Hematopoietic multipotent progenitor cell treated with erythropoietin and hydrocortisone succinate and interleukin-3 and kit ligand, for 8 days (in vitro differentiated cells): ENCODE measurements around the gene EVC.
"Not testable (repeated sequence)": the region's sequence is repeated elsewhere in the genome, so short reads cannot be mapped to it uniquely, and the experiment has no call there.

Experiments used
- DNase-seq: peaks from one replicate; pipeline ENCODE4 v3.0.0-alpha.2; 2015

Gene EVC

DNA sequence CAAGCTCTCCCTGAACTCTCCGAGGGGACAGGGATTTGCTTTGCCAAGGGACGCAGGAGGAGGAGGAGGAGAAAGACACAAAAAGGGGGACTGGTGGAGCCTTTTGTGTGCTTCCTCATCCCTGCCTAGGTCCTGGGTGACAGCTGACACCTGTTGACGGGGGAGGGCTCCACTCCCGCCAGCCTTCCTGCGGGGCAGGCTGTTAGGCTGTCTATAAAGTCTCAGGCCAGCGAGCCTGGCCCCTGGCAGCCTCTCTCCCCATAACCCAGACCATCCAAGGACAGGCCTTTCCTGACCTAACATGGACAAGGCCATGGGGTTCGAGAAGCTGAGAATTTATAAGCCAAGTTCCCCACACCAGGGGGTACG, 1.8 kb upstream of the EVC start:
- DNase-seq = no peak

DNA sequence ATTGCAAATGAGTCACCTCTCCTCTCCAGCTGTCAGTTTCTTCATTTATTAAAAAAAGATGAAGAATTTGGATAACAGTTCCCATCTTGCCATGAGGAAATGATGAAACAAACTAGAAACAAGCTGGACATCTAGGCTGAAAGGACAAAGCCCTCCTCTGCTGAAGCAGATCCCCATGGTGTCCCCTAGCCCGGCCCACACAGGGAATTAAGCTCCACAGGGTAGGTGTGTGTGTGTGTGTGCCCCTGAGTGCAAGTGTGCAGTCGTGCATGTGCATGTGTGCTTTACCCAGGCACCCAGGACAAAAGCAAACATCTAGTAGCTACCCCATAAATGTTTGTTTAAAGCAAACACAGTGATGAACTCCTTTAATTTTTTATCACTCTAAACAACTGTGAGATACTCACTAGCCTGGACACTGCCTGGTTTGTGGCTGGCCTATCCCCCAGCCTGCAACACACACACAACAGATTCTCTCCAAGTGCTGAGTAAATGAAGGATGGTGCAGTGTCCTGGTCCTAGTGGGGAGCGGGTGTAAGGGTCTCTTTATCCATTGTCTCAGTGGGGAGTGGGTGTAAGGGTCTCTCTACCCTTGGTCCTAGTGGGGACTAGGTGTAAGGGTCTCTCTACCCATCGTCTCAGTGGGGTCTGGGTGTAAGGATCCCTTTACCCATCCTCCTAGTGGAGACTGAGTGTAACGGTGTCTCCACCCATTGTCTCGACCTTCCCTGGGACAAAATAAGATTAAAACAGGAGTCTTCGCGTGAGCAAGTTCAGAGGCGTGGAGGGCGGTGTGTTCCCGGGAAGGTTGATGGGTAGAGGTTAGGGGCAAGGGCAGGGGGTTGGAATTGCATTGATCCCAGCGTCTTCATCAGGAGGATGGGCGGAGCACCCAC, 688 bp upstream of the EVC start:
- DNase-seq = no peak

DNA sequence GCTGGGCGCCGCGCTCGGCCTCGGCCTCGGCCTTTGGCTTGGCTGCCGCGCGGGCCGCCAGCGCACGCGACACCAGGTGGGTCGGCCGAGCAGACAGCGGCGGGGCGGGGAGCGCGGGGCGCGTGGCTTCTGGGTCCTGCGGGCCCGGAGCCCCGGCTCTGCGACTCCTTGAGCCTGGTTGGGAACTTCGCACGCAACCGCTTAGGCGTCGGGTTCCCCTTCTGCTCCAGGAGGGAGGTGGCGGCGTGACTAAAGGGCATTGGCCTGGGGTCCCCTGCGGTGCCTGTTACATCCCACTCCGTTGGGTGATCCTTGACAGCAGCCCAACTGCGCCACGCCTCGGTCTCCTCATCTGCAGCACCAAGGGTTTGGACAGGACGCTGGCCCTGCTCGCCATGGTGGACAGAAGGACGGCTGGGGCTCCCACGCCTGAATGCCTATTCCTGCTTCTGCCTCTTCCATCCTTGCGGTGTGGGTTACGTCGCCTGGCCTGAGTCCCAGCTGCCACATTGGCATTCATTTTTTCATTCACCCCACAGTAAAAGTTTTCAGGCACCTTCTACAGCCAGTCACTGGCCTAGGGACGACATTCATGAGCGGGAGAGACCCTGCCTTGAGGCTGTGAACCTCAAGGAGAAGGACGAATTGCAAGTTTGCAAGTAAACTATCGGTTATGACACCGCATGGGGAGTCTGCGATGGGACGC, 631 bp downstream of the EVC start:
- no peak for DNase-seq

DNA sequence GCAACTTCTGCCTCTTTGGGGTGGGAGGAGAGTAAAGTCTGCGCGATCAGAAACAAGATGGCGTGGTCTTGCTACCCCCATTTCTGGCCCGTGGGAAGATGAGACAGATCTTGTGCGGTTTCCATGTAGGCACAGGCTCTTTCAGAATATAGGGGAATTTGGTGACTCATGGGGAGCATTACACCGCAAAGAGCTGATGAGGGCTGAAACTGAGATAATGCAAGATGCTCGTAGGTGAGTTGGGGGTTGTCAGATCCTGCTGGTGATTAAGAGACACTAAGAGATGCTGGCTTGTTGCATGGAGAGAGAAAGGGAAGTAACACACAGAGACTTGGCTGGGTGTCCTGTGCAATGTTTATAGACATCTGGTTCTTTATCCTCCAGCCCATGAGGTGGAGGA, 1.5 kb downstream of the EVC start:
- no peak for DNase-seq

DNA sequence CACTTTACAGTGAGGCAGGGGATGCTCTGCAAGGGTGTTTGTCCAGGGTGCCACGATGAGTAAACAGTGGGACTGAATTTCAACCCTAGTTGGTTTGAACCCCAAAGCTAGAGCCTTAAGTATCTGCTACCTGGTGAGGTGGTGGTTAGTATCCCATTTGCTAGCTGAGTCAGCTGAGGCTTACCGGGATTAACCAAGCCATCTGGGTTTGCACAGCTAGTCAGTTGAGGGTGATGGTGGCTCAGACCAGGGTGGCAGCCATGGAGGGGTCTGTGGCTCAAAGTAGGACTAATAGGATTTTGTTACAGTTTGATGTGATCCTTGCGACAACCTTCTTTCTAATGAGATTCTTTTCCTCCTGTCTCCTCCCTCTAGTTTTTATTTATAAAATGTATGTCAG, 1.9 kb downstream of the EVC start:
- DNase-seq = no peak

DNA sequence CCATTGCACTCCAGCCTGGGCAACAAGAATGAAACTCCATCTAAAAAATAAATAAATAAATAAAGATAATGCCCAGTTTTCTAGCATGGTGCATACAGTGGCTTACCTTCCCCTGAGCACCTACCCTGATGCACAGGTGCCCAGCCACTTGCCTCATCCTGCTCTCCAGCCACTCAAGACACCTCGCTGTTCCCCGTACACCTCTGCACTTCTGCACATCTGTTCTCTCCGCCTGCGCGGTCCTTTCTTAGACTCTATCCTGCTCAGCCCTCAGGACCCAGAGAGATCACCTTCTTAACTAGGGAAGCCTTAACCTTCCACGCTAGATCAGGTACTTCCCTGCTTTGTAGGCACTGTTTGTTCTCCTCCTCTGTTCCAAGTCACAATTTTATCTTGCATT, 2.9 kb downstream of the EVC start:
- DNase-seq = no peak

DNA sequence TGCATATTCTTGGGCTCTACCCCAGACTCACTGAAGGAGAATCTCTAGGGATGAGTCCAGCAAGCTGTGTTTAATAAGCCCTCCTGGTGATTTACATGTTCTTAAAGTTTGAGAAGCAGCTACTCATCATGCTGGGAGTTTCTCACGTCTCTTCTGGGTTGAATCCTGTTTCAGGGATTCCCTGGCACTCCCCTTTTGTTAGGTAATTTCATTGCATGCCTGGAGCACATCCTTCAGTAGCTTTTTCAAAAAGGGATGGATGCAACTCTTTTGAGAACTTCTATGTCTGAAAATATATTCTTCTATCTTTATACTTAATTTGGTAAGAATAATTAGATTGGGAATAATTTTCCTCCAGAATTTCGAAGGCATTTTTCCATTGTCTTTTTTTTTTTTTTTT, 4.4 kb downstream of the EVC start:
- no peak for DNase-seq

DNA sequence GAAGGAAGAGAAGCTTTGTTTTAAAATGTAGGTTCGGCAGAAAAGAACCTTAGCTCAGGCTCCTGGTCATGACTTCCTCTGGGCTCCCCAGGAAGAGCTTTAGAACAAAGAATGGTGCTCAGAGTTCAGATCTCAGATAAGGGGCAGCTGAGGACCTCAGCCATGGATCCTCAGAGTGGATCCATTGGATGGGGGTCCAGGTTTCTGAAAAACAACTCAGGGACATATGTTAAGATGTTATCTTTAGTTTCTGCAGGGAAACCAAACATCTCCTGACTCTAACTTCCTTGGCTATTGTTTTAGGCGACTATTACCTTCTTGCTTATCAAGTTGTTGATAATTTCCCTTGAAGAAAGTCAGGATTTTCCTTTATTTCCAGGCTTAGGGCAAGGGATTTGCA, 5.4 kb downstream of the EVC start:
- DNase-seq = no peak

DNA sequence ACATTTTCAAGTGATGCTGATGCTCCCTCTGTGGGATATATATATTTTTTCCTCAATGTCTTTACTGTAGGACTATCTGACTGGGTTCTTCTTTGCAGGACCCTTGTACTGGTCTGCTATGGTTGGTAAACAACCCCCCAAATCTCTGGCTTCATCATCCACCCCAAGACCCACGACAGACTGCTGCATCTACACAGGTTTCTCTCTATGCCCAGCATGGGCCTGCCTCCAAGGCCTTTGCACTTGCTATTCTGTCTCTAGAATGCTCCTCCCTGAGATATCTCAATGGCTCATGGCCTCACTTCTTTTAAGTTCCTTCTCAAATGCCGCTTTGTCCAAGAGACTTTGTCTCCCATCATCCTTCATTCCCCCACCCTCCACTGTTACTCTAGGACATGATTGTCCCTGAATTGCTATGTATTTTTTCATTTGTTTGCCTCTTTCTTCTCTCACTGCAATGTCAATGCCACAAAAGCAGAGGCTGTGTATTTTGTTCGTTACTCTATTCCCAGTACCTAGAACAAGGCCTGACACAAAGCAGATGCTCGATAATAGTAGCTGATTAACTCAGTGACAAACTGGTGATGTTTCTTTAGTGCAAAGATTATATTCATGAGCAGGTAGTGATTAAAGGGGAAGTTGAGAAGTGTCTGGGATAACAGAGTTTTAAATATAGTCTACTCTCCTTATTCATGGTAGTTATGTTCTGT, 6.6 kb downstream of the EVC start:
- no peak for DNase-seq

DNA sequence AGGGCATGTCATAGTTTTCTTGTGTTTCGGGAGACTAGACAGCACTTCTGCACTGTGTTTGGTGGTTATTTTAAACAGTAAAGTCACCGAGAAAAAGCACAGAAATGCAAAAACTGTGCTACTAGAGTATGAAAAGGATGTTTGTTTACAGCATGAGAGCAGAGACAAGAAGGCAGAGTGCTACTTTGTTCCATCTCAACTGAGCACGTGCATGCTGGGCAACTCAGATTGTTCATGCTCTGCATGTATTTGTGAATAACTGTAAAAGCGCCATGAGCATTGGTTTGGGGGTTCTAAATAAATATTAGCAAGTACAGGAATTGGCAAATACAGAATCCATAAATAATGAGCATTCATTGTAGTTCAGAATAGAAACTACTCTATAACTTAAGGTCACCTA, 7.4 kb downstream of the EVC start:
- no peak for DNase-seq

DNA sequence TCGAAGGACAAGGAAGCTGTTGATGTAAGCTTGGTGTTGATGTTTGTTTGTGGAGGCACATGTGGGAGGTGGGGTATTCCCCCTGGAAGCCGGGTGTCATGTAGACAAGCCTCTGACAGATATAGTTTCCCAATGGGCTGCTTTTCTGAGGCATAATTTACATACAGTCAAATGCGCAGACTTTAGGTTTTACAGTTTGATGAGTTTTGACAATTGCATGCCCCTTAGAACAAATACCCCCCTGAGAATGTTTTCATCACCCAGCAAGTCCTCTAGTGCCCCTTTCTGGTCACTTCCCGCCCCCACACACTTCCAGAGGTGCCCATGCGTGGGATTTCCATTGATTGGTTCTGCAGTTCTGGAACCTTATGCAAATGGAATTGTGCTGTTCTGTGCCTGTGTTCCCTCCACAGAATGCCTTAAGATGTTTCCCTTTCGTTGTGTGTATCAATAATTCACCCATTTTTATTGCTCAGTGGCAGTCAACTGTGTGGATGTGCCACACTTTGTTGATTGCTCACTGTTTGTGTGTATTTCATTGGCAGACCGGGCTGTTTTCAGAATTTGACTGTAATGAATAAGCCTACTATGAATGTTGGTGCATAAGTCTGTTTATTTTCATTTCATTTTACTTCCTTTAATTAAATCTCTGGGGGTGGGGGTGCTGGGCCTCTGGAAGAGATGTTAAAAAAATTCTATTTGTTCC, 8.5 kb downstream of the EVC start:
- no peak for DNase-seq

DNA sequence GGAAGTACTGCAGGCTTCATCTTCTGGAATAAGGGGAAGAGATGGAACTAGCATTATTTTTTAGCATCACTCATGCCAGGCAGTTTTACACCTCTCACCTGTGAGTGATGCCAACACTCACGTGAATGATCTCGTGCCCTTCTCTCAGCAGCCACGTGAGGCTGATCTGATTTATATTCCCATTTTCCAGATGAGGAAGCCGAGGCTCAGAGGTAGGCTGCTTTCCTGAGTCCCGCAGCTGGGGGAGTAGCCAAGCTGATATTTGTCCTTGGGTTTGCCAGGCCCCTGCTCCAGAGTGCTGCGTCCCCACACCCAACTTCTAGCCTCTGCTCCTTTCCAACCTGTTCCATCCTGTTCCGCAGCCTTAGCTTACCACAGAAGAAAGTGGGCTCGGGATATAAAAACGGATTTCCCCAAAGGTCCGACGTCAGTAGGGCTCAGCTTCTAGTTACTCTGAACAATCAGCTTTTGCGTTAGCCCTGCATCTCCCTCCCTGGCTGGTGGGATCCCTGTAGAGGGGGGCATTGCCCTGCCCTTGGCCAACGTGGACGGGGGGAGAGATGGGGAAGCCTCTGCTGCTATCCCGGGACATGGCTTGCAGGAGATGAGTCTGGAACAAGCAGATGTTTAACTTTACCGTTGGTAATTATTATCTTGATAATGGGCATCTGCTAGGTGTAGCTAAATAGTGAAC, 9.3 kb downstream of the EVC start:
- no peak for DNase-seq

DNA sequence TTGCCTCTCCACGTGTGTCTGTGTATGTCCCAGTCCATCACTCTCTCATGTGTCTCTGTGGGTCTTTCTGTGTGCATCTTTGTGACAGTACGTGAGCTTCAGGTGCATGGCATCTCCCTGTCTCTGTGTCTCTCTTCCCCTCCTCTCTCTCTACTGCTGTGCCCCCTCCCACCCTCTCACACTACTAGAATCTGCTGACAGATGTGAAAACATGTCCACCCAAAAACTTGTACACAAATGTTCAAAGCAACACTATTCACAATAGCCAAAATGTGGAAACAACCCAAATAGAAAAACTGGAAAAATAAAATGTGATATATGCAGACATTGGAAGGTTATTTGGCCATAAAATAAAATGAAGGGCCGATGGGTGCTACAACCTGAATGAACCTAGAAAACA, 10.0 kb downstream of the EVC start:
- no peak for DNase-seq

DNA sequence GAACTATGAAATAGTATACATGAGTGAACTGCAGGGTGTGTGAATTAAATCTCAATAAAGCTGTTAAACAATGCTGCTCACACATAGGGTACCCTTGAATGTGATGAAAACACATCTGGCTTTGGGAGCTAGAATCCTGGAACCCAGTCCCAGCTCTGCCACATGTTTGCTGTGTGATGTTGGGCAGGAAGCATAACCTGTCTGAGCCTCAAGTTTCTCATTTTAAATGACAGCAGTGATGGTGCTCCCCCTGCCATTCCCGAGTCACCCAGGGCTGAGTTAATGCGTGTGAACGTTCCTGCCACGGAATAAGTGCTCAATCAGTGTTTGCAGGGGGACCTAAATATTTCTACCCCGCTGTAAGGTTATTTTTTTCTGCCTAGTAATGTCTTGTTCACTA, 10.9 kb downstream of the EVC start:
- DNase-seq = no peak

DNA sequence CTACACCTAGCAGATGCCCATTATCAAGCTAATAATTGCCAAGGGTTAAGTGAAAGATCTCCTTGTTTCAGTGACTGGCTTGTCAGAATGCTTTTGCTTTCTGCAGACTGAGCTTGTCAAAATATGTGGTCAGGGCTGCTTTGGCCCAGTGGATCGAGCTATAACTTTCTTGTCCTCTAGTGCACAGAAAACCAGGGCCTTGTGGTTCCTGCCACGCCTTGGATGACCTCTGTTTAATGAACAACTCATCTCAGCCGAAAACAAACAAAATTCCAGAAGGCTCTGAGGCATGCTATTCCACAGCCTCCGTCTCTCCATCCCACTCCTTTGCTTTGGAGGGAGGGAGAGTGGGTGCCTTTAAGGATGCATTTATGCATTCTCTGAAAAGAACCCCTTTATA, 11.3 kb downstream of the EVC start:
- no peak for DNase-seq

DNA sequence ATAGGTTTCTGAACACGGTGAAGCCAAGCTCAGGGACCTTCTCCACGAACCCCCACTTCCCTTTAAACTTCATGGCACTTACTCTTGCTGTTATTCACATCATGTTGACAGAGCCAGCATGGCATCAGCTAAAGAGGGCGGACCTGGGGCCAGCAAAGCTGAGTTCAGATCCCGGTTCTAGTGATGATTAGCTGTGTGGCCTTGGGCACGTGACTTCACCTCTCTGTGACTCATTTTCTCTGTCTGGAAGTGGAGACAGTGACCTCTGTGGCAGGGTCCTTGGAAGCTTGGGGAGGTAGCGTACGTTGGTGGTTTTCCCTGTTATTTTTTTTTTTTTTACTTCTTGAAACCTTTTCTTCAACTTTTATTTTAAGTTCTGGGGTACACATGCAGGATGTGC, 13.4 kb downstream of the EVC start:
- DNase-seq = no peak

DNA sequence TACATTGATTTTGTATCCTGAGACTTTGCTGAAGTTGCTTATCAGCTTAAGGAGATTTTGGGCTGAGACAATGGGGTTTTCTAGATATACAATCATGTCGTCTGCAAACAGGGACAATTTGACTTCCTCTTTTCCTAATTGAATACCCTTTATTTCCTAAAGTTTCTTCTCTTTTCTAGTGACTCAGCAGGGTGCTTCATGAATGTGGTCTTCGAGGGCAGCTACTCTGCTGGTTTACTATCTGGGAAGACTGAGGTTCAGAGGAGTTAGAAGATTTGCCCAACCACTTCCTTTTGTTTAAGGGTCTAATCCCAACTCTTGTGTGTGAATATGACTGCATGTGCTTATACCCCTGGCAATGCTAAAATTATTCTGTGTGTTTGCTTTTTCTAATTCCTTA, 17.4 kb downstream of the EVC start:
- not testable (repeated sequence) for DNase-seq

DNA sequence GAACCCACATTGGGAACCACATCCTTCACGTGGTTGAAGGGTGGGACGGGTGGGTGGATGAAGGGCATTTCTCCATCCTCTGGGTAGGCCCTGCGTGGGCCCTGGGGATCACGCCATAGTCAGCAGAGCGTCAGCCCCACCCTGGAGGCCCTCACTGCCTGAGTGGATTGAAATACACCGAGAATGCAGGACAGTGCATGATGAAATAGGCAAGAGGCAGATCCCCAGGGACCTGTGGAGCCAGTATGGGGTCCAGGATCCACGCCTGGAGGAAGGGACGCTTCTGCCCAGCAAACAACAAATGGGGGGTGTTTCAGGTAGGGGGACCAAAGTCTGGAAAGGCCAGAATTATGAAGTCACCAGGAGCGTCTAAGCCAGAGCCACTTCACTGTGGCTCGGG, 19.4 kb downstream of the EVC start:
- DNase-seq = no peak

DNA sequence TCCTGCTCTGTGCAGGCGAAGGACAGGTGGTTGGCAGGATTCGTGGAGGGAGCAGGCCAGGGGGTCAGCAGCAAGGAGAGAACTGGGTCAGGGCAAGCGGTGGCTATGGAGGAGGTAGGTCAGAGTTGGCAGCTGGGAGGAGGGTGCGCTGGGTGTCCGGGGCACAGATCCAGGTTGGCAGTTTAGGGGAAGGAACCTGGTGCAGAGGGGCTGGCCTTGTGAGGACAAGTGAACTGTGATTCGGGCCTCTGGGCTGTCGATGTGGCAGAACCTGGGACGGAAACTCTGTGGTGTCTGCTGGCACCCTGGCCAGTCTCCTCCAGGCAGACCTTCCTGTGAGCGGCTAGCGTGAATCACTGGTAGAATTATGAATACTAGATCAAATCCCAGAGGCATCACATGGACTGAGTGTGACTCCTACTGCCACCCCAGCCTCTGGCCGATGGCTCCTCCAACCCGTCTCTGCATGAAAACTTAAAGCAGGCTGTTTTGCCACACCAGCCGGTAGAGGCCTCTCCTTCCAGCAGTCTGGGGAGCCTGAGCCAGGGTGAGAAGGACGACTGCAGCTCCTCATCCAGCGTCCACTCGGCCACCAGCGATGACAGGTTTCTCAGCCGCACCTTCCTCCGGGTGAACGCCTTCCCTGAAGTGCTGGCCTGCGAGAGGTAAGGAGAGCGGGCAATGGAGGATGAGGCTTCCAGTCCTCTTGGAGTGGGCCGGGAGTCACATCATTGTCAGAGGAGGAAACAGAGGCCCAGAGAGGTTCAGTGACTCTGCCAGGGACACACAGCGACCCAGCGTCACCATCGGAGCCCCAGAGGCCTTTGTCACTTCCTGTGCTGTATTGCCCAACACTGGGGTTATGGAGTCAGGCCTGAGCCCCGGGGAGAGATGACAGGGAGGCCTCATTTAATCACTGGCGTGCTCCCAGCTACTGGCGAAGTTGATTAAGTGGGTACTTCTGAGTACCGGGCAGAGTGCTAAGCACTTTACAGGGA, 20.3 kb downstream of the EVC start:
- no peak for DNase-seq

DNA sequence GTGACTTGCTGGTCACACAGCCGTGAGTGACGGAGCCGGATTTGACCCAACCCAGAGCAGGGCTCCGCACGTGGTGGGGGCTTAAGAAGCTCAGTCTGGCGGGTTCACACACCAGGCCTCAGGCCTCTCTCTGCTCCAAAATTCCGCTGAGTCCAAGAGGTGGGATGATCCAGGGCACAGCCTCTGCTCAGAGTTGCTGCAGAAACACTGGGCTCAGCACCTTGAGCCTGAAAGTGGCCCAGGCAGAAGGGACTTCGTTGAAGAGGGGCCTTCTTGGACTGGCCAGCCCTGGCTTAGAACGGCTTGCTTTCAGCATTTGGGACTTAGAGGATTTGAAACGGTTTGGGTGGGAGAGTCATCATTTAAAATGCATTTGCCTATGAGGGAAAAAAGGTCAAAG, 21.2 kb downstream of the EVC start:
- no peak for DNase-seq

DNA sequence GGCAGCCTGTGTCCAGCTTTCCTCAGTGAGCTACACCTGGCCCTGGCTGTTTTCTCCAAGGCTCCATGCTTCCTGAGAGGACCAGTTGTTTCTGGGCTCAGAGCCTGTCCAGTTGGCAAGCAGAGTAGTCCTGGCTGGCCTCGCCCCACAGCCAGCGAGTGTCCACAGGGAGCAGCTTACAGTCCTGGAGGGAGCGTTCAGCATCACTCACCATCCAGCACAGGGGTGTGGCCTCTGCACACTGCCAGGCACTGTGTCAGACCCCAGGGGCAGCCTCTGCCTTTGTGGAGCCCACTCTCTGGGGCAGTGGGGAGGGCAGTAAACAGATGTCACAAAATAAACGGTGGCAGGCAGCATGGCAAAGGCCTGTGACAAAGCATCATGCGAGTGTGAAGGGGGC, 23.9 kb downstream of the EVC start:
- DNase-seq = no peak
